Lower lobe of right lung (tissue), 2 donors: Measurements from ENCODE around the gene GPR179. TPM values are rescaled to one million over a fixed set of nuclear protein-coding genes. Genes with fewer than 3 reads are reported as not detected.

Source experiments
- ATAC-seq, 2 donors: fragments of 200-7000 bp; cut with Tn5 transposase; one replicate each; pipeline ENCODE4 v1.9.1; 2020 to 2022; ENCODE audit warnings: mild to moderate bottlenecking in 2 of 2, moderate library complexity in 2 of 2
- DNase-seq: peaks from one replicate; pipeline ENCODE4 v3.0.0-alpha.2; 2020
- H3K27ac ChIP-seq: fragments of 200-600 bp; one replicate; pipeline ENCODE4 v1.8.0; 2022
- H3K27me3 ChIP-seq: fragments of 200-600 bp; one replicate; pipeline ENCODE4 v1.8.0; 2022; ENCODE audit warnings: low read depth
- H3K36me3 ChIP-seq: fragments of 200-600 bp; one replicate; pipeline ENCODE4 v1.8.0; 2022; ENCODE audit warnings: mild to moderate bottlenecking
- H3K4me1 ChIP-seq: fragments of 200-600 bp; one replicate; pipeline ENCODE4 v1.8.0; 2022
- H3K4me3 ChIP-seq: fragments of 200-600 bp; one replicate; pipeline ENCODE4 v1.8.0; 2022; ENCODE audit warnings: mild to moderate bottlenecking
- H3K9me3 ChIP-seq: fragments of 200-600 bp; one replicate; pipeline ENCODE4 v1.8.0; 2022
- intact Hi-C: fragments of 100-400 bp; cut with DNase I; formaldehyde crosslinking; loops from one replicate; pipeline ENCODE4 v1.11.0; 2022
- long read RNA-seq: library from polyadenylated mRNA; unstranded; transcript quantifications from one replicate; pipeline ENCODE4 v2.0.0, GENCODE V29; 2021
- total RNA-seq: library from RNA; stranded (reverse); fragmentation: NEBNext Ultra II Directional; extraction: Animal tissue kit (Norgen Biotek cat#: 25700); gene quantifications from one replicate; pipeline ENCODE4 v1.2.1, GENCODE V29; 2021
- TF ChIP-seq, protein P1 (sequence below): fragments of 200-600 bp; IDR thresholded peaks from one replicate; pipeline ENCODE4 v1.8.0; 2022; ENCODE audit warnings: antibody characterized with exemption, mild to moderate bottlenecking
- donor health status: DM: no; HTN: yes; CAD: no; lungs with severe emphysema.

Gene GPR179, protein sequence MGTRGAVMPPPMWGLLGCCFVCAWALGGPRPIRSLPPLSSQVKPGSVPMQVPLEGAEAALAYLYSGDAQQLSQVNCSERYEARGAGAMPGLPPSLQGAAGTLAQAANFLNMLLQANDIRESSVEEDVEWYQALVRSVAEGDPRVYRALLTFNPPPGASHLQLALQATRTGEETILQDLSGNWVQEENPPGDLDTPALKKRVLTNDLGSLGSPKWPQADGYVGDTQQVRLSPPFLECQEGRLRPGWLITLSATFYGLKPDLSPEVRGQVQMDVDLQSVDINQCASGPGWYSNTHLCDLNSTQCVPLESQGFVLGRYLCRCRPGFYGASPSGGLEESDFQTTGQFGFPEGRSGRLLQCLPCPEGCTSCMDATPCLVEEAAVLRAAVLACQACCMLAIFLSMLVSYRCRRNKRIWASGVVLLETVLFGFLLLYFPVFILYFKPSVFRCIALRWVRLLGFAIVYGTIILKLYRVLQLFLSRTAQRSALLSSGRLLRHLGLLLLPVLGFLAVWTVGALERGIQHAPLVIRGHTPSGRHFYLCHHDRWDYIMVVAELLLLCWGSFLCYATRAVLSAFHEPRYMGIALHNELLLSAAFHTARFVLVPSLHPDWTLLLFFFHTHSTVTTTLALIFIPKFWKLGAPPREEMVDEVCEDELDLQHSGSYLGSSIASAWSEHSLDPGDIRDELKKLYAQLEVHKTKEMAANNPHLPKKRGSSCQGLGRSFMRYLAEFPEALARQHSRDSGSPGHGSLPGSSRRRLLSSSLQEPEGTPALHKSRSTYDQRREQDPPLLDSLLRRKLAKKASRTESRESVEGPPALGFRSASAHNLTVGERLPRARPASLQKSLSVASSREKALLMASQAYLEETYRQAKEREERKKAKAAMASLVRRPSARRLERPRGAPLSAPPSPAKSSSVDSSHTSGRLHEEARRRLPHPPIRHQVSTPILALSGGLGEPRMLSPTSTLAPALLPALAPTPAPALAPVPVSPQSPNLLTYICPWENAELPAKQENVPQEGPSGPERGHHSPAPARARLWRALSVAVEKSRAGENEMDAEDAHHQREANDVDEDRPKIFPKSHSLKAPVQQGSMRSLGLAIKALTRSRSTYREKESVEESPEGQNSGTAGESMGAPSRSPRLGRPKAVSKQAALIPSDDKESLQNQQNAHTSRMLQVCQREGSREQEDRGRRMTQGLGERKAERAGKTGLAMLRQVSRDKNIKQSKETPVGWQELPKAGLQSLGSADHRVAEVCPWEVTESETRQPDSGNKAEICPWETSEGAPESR (N-terminal part only)
- 0.15 TPM for total RNA-seq
- long read RNA-seq: 0 reads

DNA sequence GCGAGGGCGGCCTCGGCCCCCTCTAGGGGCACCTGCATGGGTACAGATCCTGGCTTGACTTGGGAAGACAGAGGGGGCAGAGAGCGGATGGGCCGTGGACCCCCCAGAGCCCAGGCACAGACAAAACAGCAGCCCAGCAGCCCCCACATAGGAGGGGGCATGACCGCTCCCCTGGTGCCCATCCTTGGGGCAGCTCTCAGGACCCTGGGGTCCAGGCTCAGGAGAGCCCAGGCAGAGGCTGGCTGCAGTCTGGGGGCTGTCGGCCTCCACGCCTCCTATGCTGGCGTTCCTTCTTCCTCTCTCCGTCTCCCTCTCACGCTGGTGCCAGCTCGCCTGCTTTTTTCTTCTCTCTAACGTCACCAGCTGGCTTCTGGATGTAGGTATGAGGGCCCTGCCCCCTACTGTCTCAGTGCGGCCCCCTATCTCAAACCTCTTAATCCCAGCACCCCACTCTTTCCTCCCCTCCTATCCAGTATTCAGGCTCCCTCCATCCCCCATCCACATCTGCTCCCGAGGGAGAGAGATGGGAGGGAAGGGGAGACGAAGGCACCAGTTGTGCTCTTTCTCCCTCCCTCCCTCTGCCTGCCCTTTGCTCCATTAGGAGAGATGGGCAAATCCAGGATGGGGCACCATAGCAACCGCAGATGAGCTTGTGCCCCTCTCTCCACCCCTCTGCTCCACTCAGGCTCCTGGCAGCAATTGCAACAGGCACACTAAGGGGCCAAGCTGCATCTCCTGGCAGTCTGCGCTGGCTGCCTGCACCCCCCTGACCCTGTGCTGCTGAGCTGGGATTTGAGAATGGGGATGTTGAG is at the start of gene GPR179:
Gene GPR179 (minus strand): TSS at position 349 of the 812 bp plus-strand sequence. CDS start 167 bp downstream, at position 182.
- TF ChIP-seq, protein P1, sequence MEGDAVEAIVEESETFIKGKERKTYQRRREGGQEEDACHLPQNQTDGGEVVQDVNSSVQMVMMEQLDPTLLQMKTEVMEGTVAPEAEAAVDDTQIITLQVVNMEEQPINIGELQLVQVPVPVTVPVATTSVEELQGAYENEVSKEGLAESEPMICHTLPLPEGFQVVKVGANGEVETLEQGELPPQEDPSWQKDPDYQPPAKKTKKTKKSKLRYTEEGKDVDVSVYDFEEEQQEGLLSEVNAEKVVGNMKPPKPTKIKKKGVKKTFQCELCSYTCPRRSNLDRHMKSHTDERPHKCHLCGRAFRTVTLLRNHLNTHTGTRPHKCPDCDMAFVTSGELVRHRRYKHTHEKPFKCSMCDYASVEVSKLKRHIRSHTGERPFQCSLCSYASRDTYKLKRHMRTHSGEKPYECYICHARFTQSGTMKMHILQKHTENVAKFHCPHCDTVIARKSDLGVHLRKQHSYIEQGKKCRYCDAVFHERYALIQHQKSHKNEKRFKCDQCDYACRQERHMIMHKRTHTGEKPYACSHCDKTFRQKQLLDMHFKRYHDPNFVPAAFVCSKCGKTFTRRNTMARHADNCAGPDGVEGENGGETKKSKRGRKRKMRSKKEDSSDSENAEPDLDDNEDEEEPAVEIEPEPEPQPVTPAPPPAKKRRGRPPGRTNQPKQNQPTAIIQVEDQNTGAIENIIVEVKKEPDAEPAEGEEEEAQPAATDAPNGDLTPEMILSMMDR: no peak
- Histone ChIP-seq H3K27me3 (no peaks in the 10 kb centered on the region), H3K4me3 (no peak within 1 kb of the TSS), H3K27ac (no peak within 1 kb of the TSS), H3K4me1 (no peaks in the 10 kb centered on the region), H3K36me3 (no peaks in the 10 kb centered on the region), H3K9me3 (no peaks in the 10 kb centered on the region)
- ATAC-seq (no peak), DNase-seq (no peak)
- intact Hi-C loops: no loop called here

DNA sequence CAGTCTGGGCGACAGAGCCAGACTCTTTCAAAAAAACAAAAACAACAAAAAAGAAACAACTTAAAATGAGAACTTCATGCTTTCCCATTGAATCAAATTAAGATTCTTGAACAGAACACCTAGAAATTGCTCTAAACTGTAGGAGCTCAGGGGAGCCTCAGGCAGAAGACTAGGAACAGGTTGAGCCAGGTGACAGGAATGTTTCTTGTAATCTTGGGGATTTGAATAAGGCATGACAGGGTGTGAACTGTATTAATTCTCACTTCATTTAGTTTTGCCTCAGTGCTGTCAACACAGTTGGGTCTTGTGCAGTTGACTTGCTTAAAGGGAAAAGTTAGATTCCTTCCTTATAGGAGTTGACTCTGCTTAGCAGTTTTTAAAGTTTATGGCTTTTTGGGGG is 35.7 kb upstream of the GPR179 start:
- Histone ChIP-seq H3K9me3 (no peaks in the 10 kb centered on the region), H3K4me1 (no peaks in the 10 kb centered on the region), H3K27ac (no peak overlapping the region), H3K27me3 (no peaks in the 10 kb centered on the region), H3K4me3 (no peak overlapping the region), H3K36me3 (peaks cover 49% of the 10 kb centered on the region)
- intact Hi-C loops: no loop called here
- TF ChIP-seq, protein P1: no peak
- ATAC-seq: no peak
- no peak for DNase-seq

DNA sequence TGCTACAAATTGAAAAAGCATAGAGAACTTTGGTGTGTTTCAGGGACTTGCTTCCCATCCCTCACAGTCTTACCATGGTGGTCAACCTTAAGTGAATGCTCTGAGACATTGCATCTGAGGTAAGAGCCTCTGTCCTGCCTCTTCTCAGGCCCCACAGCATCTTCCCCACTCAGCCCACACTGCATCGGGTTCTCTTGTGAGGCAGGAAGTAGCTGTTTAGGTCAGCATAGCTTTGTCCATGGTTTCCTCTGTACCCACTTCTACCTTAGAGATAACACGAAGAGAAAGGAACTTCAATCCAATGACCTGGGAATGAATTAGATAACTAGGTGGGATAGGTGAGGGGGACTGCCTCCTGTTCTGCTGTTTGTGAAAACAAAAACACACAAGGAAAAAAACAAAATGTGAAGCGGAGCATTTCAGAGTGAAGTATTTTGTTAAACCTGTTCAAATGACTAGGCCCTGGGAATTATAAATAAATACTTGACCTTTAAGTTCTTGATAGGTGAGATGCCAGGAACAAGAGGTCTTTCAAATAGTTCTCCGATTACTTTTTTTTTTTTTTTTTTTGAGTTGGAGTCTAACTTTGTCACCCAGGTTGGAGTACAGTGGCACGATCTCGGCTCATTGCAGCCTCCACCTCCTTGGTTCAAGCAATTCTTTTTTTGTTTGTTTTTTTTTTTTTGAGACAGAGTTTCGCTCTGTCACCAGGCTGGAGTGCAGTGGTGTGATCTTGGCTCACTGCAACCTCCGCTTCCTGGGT is 25.5 kb upstream of the GPR179 start:
- DNase-seq (no peak), ATAC-seq (peak; percentile 62 to 80)
- no peaks in the 10 kb centered on the region for H3K9me3 ChIP-seq
- no peaks in the 10 kb centered on the region for H3K27me3 ChIP-seq
- TF ChIP-seq, protein P1: no peak
- peaks cover 97% of the 10 kb centered on the region for H3K36me3 ChIP-seq
- H3K4me3 ChIP-seq: no peak overlapping the region
- no peaks in the 10 kb centered on the region for H3K4me1 ChIP-seq
- peak overlapping the region; percentile 18 for H3K27ac ChIP-seq
- intact Hi-C loops: no loop called here

DNA sequence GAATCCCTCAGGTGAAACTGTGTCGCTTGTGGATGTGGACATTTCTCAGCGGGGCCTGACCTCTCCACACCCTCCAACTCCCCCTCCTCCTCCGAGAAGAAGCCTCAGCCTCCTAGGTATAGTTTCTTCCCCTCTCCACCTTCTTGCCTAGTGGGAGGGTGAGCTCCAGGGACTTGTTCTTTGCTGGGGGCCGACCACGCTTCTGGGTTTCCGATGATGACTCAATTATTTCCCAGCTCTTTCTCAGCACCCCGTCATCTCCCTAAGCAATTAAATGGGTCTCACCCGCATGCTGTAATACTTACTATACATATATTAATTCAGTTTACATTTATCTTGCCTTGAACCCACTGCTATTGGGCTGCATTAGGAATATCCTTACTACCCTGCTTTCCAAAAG is 21.0 kb upstream of the GPR179 start:
- peaks cover 66% of the 10 kb centered on the region for H3K36me3 ChIP-seq
- H3K27ac ChIP-seq: no peak overlapping the region
- ATAC-seq: no peak
- DNase-seq: no peak
- no peaks in the 10 kb centered on the region for H3K27me3 ChIP-seq
- no peak overlapping the region for H3K4me3 ChIP-seq
- no peaks in the 10 kb centered on the region for H3K9me3 ChIP-seq
- intact Hi-C loops: no loop called here
- H3K4me1 ChIP-seq: no peaks in the 10 kb centered on the region
- TF ChIP-seq, protein P1: no peak
